ENCODE results near the gene GOSR1.
"Not testable (repeated sequence)": the region's sequence is repeated elsewhere in the genome, so short reads cannot be mapped to it uniquely, and the experiment has no call there.

GOSR1 gene

DNA sequence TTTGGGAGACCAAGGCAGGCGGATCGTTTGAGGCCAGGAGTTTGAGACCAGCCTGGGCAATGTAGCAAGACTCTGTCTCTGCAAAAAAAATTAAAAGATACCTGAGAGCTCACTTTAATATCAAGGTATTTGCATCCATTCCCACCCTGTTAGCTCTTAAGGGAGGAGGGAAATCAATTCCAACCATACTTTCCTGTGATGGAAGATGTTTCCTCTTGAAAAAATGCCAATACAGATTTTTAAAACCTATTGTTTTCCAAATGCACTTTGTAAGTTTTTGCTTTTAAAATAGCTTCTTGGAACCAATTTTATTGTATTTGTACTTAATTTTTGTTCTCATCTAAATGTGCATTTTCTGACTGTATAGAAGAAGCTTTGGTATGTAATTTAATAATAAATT lies 49.2 kb downstream of the GOSR1 start:
- TF ChIP-seq, protein P1, sequence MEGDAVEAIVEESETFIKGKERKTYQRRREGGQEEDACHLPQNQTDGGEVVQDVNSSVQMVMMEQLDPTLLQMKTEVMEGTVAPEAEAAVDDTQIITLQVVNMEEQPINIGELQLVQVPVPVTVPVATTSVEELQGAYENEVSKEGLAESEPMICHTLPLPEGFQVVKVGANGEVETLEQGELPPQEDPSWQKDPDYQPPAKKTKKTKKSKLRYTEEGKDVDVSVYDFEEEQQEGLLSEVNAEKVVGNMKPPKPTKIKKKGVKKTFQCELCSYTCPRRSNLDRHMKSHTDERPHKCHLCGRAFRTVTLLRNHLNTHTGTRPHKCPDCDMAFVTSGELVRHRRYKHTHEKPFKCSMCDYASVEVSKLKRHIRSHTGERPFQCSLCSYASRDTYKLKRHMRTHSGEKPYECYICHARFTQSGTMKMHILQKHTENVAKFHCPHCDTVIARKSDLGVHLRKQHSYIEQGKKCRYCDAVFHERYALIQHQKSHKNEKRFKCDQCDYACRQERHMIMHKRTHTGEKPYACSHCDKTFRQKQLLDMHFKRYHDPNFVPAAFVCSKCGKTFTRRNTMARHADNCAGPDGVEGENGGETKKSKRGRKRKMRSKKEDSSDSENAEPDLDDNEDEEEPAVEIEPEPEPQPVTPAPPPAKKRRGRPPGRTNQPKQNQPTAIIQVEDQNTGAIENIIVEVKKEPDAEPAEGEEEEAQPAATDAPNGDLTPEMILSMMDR (IDR thresholded peaks at IDR 0.05; ENCODE audit: low read depth, low read length), result no peak
- H3K4me3 ChIP-seq (replicated peaks in 1 of 2; ENCODE audit: low read depth in 2 of 2, low read length in 2 of 2), result no peak overlapping the region
- no peak for DNase-seq (ENCODE audit: low read depth in 2 of 2)

GRCh38 chr17:30528701-30529100 lies 51.5 kb downstream of the GOSR1 start:
- not testable (repeated sequence) for DNase-seq (ENCODE audit: low read depth in 2 of 2); H3K4me3 ChIP-seq (replicated peaks in 1 of 2; ENCODE audit: low read depth in 2 of 2, low read length in 2 of 2)

GRCh38 chr17:30530346-30531025 lies 53.3 kb downstream of the GOSR1 start:
- TF ChIP-seq, protein P1 (IDR thresholded peaks at IDR 0.05; ENCODE audit: low read depth, low read length), result no peak
- no peak overlapping the region for H3K4me3 ChIP-seq (replicated peaks in 1 of 2; ENCODE audit: low read depth in 2 of 2, low read length in 2 of 2)
- DNase-seq (ENCODE audit: low read depth in 2 of 2), result peak; percentile 51 to 63

- no peak for DNase-seq (ENCODE audit: low read depth in 2 of 2)
- TF ChIP-seq, protein P1 (IDR thresholded peaks at IDR 0.05; ENCODE audit: low read depth, low read length), result no peak
- no peak overlapping the region for H3K4me3 ChIP-seq (replicated peaks in 1 of 2; ENCODE audit: low read depth in 2 of 2, low read length in 2 of 2)
Observed at GRCh38 chr17:30532871-30533270, 55.7 kb downstream of the GOSR1 start.

DNA sequence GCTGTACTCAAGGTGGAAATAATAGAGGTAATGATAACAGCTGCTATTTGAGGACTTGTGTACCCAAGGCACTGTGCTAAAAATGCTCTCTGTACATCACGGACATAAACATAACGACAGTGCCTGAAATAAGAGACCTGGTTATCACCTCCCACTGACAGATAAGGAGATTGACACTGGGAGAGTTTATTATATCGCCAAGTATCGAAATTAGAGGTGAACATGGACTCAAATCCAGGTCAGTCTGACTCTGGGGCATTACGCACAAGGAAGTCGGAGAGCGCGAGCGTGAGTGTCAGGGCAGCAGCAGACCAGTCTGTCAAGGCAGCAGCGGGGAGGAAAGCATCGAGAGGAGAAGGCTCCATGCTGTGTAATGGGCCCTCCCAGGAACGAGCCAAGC lies 57.1 kb downstream of the GOSR1 start:
- TF ChIP-seq, protein P1 (IDR thresholded peaks at IDR 0.05; ENCODE audit: low read depth, low read length), result no peak
- no peak overlapping the region for H3K4me3 ChIP-seq (replicated peaks in 1 of 2; ENCODE audit: low read depth in 2 of 2, low read length in 2 of 2)
- no peak for DNase-seq (ENCODE audit: low read depth in 2 of 2)

GRCh38 chr17:30534938-30535921 lies 58.0 kb downstream of the GOSR1 start:
- DNase-seq (ENCODE audit: low read depth in 2 of 2), result no peak
- TF ChIP-seq, protein P1 (IDR thresholded peaks at IDR 0.05; ENCODE audit: low read depth, low read length), result no peak
- no peak overlapping the region for H3K4me3 ChIP-seq (replicated peaks in 1 of 2; ENCODE audit: low read depth in 2 of 2, low read length in 2 of 2)

GRCh38 chr17:30536846-30537245 lies 59.6 kb downstream of the GOSR1 start:
- not testable (repeated sequence) for H3K4me3 ChIP-seq (replicated peaks in 1 of 2; ENCODE audit: low read depth in 2 of 2, low read length in 2 of 2)

GRCh38 chr17:30537667-30538066 lies 60.5 kb downstream of the GOSR1 start:
- not testable (repeated sequence) for H3K4me3 ChIP-seq (replicated peaks in 1 of 2; ENCODE audit: low read depth in 2 of 2, low read length in 2 of 2); DNase-seq (ENCODE audit: low read depth in 2 of 2)

More at GRCh38 chr17:30536846-30537245, 59.6 kb downstream of the GOSR1 start:
- not testable (repeated sequence) for DNase-seq (ENCODE audit: low read depth in 2 of 2)

Measured in cardiac fibroblast (primary cell).